NCI-H69 (cell line): ENCODE measurements around the gene PLAAT4.
"Not testable (repeated sequence)": the region's sequence is repeated elsewhere in the genome, so short reads cannot be mapped to it uniquely, and the experiment has no call there.

Source experiments
- DNase-seq: peaks from one replicate; lab custom pipeline; 2025; lab: John Stamatoyannopoulos, UW

The PLAAT4 gene

DNA sequence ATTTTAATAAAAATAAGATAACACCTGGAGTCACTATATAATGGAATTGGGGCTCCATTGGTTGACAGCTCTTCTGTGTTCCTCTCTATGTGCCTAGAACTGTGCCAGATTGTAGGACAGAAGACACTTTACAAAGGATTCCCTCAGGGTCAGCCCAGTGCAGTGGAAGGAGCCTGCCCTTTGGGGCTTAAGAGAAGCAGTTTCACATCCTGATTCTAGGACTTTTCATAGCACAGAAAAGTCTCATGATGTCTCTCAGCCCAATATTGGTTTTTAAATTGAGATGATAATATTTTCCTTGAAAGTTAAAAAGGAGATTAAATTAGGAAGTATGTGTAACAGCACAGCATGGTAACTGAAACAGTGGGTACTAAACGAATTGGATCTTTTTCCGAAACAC is 7.1 kb downstream of the PLAAT4 start:
- no peak for DNase-seq

DNA sequence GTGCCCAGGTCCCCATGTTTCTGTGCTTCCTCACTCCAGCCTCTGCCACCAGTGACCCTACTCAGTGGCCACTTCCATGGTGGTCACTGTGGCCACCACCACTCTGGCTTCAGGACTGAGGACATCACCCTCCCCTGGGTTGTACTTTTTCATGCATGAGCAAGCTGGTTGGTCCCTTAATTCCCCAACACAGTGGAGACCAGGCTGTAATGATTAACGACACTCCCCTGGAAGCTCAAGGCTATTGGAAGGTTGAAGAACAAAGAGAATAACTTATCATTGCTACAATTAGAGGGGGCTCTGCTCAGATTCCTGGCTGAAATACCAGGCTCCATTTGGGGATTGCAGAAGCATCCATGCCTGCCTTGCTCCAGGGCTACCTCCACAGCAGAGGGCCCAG is 10.5 kb downstream of the PLAAT4 start:
- DNase-seq = no peak

DNA sequence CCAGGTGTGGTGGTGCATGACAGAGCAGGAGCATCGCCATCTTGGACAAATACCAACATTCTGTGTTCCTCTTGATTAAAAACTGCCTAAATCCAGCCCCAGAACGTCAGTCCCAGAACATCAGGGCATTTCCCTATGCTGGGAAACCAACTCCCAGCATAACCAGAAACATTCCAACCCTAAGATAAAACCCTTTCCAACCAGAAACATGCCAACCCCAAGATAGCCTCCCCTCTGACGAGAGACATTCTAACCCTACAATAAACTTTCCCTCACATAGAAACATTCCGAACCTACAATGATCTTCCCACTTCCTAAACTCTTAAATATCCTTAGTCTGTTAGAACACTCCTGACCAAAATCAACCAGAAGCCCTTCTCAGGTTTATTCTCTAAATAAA is 11.6 kb downstream of the PLAAT4 start:
- DNase-seq = no peak

DNA sequence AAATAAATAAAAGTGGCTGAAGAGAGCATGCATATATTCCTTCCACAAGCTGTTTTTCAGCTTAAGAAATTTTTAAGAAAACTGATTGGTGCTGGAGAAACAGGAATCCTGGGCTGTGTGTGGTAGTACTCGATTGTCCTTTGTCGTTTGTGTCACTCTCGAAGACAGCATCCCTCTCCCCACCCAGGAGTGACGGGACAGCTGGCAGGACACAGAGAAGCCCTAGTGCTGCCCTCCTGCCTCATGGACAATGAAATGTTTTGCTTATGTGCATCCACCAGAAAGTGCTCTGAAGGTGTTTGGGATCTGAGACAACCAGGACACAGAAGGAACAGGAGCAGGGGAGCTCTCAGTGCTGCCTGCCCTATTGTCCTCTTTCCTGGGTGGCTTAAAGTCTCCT is 12.8 kb downstream of the PLAAT4 start:
- no peak for DNase-seq

DNA sequence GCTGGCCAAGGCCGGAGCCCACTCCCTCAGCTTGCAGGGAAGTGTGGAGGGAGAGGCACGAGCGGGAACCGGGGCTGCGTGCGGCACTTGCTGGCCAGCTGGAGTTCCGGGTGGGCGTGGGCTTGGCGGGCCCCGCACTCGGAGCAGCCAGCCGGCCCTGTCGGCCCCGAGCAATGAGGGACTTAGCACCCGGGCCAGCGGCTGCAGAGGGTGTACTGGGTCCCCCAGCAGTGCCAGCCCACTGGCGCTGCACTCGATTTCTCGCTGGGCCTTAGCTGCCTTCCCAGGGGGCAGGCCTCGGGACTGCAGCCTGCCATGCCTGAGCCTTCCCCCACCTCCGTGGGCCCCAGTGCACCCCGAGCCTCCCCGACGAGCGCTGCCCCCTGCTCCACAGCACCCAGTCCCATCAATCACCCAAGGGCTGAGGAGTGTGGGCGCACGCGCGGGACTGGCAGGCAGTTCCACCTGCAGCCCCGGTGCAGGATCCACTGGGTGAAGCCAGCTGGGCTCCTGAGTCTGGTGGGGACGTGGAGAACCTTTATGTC is 13.6 kb downstream of the PLAAT4 start:
- DNase-seq = not testable (repeated sequence)

DNA sequence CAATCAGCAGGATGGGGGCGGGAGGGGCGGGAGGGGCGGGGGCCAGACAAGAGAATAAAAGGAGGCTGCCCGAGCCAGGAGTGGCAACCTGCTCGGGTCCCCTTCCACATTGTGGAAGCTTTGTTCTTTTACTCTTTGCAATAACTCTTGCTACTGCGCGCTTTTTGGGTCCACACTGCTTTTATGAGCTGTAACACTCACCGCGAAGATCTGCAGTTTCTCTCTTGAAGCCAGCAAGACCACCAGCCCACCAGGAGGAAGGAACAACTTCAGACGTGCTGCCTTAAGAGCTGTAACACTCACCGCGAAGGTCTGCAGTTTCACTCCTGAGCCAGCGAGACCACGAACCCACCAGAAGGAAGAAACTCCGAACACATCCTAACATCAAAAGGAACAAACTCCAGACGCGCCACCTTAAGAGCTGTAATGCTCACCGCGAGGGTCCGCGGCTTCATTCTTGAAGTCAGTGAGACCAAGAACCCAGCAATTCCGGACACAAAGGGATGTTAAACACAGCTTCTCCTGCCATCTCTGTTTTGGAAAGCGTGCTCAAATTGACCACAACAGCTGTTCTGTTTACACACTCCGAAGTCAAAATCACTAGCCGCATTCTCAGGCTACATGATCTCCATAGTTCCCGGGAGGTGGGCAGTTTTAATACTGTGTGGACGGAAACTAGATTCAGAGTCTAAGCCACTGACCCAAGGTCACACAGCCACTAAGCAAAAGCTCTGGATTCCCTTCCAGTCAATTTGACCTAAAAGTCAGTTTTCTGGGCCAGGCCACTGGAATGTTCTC is 14.7 kb downstream of the PLAAT4 start:
- DNase-seq = no peak

DNA sequence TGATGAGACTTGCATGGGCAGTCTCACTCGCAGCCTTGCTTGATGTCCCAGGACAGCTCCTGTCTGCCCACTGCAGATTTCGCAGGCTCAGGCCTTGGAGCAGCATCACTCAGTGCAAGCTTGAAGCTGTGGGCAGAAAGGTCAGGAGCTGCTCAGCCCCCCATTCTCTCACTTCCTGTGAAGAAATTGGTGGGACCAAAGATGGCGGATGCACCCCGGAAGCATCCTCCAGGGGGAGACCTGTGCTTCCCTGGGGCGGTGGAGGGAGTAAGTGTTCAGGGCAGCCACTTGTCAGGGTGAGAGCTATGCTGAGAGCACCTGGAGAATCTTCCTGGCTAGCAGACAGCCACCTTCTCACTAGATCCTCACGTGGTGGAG is 15.3 kb downstream of the PLAAT4 start:
- DNase-seq = no peak

DNA sequence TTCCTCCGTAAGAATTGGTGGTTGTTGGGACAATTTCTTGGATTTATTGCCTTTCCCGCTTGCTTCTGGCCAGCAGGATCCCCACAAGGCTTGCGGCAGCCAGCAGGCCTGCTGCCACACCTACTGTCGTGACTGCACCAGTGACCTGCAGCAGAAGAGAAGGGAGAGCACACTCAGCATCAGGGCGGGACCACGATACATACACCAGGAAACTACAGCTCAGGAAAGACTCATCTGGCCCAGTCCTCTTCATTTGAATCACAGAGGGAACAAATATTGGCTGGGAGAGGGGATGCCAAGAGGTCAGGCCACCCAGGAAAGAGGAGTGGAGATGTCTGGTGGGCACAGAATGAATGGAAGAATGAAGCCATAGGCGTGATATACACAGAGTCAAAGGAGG is 16.3 kb downstream of the PLAAT4 start:
- no peak for DNase-seq

DNA sequence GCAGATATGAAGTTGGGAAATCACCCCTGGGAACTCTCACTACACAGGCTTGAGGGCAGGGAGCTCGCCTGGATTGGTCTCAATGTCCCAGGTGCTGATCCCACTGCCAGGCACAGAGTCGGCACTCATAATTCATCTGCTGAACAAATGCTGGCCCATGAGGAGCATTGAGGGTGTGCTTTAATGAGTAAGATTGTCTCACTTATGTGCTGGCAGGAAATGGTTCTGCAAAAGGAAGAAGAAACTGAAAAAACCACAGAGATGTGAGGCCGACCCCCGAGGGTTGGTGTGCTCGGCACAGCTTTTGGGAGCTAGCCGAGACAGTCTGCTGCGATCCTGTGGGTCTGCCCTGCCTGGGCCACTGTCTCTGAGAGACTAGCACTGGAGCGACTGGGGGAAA is 17.2 kb downstream of the PLAAT4 start:
- no peak for DNase-seq

DNA sequence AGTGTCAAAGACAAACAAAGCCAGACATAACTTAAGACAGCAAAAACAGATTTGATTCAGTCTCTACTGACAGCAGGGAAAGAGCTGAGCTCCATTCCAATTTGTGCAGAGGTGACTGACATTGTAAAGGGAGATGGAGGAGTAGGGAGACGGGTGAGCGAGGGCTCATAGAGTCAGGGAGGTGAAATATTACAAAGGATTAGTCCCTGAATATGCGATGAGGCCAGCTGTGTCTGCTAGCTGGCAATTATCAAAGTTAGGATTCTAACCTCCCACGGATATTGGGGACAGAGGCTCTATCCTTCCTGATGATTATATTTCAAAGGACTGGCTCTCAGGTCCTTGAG is 18.2 kb downstream of the PLAAT4 start:
- no peak for DNase-seq

DNA sequence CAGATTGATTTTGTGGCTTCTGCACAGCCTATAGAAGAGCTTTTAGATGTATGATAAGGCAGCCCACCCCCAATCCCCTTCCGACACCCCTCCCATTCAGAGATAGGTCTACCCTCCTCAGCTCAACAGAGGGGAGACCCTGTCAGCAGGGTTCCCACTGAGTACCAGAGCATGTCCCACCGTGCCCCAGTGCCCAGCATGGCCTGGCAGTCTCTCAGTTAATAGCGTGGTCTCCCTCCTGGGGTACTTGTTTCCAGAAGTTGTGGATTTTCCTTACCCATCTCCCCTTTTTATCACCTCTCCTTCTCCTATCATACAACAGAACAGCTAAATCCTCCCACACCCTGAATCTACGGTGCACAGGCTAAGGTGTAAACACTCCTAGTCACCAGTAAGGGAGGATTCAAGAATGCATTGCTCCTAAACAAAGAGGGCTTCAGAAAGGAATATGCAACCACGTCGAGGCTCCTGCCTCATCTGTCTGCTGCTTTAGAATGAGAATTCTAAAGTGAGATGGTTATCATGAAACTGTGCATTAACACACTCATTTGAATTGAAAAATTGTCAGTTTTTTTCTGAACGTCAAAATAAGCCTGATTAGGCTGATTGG is 19.9 kb downstream of the PLAAT4 start:
- DNase-seq = no peak

DNA sequence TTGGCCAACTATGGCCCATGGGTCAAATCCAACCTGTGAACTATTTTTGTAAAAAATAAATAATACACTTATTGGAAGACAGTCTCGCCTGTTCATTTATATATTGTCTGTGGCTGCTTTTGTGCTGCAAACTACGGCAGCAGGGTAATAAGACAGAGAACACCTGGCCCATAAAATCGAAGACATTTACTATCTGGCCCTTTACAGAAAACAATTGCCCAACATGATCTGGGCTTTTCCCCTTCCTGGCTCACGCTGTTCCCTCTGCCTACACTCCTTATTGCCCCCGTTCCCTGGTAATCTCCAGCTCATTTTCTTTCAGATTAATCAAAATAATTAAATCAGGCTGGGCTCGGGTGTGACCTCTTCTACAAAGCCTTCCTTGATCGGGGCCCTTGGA is 21.0 kb downstream of the PLAAT4 start:
- no peak for DNase-seq

DNA sequence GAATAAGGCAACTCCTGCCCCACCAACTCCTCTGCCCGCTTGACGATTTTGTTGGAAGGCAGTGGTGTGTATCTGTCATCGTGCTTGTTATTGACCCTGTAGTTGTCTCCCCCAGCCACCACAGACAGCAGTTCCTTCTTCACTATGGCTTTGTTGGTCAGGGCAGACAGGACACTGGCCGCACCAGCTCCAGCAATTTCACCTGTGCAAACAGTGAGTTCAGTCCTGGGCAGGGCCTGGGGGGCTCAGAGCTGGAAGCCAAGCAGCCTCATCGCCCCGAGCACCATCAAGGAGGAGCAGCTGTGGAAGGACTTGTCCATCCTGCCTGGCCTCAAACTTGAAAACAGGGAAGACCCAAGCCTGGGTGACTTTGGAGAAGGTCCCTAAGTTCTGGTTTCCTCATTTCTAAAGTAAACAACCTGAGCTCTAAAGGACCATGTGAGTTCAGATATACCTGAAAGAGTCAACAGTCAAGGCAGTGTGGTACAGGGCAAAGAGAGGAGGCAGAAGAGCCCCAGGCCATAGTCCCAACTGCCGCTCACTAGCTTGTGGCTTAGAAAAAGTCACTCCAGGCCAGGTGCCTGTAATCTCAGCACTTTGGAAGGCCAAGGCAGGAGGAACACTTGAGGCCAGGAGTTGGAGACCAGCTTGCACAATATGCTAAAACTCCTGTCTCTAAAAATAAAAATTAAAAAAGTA is 22.0 kb downstream of the PLAAT4 start:
- DNase-seq = no peak

DNA sequence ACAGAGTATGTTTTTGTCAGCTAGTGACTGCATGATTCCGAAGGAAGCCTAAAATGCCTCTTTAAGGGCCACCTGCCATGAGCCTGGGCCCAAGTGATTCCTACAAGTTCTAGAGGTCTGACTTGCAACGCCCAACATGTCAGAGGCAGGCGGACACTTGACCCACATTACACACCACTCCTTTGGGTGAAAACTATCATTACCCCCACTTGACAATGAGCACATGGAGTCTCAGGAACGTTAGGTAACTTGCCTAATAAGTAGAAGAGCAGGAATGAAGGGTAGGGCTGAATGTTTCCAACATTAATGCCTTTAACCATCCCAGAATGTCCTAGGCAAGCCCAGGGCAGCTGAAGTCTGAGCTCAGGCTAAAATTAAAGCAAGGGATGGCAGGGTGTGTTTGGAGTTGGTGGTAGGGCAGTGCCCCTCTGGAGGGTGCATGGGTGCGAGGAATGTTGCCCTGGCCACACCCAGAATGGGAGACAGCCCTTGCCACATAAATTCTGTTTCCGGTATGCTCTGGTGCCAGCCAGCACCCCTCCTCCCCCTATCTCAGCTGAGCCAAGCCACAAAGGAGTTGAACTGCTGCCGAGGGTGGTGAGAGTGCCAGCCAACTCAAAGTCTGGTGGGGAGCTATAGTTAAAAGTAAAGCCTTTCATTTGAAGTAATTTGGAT is 24.0 kb downstream of the PLAAT4 start:
- DNase-seq = no peak

DNA sequence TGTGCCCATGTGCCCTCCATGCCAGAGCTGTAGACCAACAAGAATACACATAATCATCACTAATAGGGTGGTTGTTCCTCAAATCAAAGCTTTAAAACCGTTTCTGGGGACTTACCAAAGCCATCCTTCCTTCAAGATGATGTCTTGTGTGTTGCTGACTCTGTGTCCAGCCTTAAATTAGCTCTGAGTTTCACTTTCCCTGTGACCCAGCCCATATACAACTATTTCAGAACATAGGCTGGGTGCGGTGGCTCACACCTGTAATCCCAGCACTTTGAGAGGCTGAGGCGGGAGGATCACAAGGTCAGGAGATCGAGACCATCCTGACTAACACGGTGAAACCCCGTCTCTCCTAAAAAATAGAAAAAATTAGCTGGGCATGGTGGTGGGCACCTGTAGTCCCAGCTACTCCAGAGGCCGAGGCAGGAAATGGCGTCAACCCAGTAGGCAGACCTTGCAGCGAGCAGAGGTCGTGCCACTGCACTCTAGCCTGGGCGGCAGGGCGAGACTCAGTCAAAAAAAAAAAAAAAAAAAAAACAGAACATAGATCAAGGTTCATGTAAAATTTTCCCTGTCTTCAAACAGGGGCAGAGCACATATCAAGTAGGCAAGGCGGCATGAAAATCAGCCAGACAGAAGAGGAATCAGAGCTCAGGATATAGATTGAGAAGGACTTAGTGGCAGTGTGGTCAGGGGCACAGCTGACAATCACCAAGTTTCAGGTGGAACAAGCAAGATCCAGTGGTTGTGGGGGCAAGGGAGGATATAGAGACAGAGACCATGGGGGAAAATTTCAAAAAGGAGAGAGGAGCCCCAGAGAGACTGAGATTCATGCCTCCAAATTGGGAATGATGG is 26.8 kb downstream of the PLAAT4 start, which contains the start of gene PLAAT2:
Gene PLAAT2, minus strand, starts transcription at position 179 of the 855 bp plus-strand sequence. Its CDS starts 55 bp downstream, at position 124.
- DNase-seq = no peak

DNA sequence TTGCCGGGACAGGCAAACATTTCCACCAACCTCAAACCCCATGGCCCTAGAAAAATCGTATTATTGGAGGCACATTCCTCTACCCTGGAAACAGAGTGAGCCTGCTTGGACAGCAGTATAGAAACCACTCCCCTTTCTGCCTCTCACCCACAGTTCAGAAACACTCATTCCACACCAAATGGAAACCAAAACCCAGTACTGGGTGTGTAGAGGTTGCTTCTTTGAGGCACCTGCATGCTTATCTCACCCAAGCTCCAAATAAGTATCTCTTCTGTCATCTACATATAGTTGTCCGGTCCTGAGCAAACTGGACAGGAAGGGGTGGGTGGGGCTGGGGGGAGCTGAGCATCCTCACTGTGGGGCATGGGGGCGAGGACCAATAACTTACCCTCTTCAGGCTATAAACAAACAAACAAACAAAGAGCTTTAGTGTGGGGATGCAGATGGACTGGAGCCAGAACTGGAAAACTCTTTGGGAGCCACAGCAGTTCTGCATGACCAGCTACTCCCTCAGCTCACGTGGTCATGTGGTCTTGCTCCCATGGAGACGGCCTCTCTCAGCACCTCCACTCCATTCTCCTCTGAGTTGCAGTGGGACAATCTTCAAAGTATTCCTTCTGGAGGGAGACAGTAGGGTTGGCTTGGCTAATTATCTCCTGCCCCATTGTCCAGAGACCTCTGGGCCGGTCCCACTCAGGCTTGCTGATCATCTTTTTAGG is 27.6 kb downstream of the PLAAT4 start:
- DNase-seq = no peak

DNA sequence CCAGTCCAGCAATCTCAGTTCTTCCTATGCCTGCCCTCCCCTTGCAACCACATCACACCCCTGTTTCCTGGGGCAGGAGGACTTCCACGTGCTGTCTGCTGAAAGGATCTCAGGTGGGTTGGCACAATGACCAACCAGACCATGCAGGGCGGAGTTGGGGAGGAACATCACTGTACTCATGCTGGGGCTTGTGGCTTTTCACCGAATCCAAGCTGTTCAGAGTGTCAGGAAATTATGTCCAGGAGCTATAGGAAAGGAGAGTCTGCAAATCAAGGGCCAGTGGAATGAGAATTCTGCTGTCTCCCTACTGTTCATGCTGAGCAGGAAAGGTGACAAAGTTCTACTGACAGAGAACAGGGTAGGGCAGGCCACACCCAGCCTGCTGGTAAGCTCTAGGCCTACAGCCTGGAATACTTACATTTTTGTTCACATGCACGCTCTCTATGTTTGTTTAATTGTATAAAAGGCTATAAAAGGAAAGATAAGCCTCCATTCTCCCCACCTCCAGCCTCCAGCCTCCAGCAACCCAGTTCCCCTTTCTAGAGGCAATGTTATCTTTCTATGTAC is 28.3 kb downstream of the PLAAT4 start:
- no peak for DNase-seq

DNA sequence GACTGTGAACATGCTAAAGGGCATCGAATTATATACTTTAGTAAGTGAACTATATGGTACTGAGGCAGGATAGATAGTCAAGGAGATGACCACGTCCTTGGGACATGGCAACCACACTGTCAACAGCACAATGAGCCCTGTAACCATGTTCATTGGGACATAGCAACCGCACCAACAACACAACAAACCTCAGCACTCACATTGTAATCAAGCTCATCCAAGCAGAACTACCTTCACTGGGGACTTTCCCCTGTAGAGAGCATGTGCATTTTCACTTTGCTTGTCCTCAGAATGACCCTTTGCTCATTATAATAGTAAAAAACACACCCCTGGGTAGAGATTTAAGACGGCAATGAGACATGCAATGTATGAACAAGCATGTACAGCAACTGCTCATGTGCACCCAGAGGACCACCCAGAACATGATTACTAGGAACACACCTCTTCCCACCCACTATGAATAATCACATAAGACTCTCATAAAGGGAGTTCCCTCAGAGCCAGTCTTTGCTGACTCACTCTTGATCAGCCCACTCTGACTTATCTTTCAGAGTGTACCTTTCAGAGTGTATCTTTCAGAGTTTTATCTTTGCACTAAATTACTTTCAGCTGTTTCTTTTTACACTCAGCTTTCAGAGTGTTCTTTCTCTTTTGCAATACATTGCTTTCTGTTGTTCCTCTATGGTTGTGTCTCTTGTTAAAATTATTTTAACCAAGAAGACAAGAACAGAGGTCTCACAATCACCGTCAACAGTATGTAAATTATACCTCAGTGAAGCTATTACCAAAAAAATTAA is 30.6 kb downstream of the PLAAT4 start:
- DNase-seq = no peak

DNA sequence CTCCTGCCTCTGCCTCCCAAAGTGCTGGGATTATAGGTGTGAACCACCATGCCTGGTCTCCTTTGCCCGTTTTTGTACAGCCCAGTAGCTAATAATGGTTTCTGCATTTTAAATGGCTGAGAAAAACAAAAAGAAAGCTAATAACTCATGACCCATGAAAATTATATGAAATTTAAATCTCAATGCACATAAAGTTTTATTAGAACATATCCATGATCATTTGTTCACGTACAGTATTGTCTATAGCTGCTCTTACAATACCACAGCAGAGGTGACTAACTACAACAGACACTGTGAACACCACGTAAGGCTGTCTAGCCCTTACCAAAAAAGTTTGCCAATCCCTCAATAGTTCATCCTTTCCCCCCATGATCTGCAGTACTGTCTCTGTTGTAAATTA is 33.0 kb downstream of the PLAAT4 start:
- DNase-seq = no peak
